Measurements from ENCODE around the gene CLIC6.
"Not testable (repeated sequence)": the region's sequence is repeated elsewhere in the genome, so short reads cannot be mapped to it uniquely, and the experiment has no call there.

DNA sequence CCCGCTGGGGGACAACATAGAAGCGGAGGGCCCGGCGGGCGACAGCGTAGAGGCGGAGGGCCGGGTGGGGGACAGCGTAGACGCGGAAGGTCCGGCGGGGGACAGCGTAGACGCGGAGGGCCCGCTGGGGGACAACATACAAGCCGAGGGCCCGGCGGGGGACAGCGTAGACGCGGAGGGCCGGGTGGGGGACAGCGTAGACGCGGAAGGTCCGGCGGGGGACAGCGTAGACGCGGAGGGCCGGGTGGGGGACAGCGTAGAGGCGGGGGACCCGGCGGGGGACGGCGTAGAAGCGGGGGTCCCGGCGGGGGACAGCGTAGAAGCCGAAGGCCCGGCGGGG is 1.1 kb downstream of the CLIC6 start:
- TF ChIP-seq CTCF (IDR thresholded peaks at IDR 0.05 in 4 of 5, conservative IDR thresholded peaks at IDR 0.05 in 1 of 5); POLR2A (IDR thresholded peaks at IDR 0.05): not testable (repeated sequence)

Measured in gastrocnemius medialis (tissue), 4 donors.